Measurements from ENCODE around the gene APPBP2. TPM values are rescaled to one million over a fixed set of nuclear protein-coding genes. Genes with fewer than 3 reads are reported as not detected.

APPBP2 gene, protein sequence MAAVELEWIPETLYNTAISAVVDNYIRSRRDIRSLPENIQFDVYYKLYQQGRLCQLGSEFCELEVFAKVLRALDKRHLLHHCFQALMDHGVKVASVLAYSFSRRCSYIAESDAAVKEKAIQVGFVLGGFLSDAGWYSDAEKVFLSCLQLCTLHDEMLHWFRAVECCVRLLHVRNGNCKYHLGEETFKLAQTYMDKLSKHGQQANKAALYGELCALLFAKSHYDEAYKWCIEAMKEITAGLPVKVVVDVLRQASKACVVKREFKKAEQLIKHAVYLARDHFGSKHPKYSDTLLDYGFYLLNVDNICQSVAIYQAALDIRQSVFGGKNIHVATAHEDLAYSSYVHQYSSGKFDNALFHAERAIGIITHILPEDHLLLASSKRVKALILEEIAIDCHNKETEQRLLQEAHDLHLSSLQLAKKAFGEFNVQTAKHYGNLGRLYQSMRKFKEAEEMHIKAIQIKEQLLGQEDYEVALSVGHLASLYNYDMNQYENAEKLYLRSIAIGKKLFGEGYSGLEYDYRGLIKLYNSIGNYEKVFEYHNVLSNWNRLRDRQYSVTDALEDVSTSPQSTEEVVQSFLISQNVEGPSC
- polyA plus RNA-seq: 30.5 TPM
- long read RNA-seq, donor 1, full-length matches to known transcripts: 2 of 2 reads
- long read RNA-seq, donor 1, partial matches to known transcripts: 0 of 2 reads
- long read RNA-seq, donor 1, other reads (novel, unspliced or antisense): 0 of 2 reads
- long read RNA-seq, donor 2, full-length matches to known transcripts: 3 of 3 reads
- long read RNA-seq, donor 2, partial matches to known transcripts: 0 of 3 reads
- long read RNA-seq, donor 2, other reads (novel, unspliced or antisense): 0 of 3 reads
- long read RNA-seq, donor 3: 0 reads
- long read RNA-seq, donor 4: 0 reads
- long read RNA-seq, donor 5, full-length matches to known transcripts: 5 of 5 reads
- long read RNA-seq, donor 5, partial matches to known transcripts: 0 of 5 reads
- long read RNA-seq, donor 5, other reads (novel, unspliced or antisense): 0 of 5 reads
- long read RNA-seq, donor 6, full-length matches to known transcripts: 3 of 3 reads
- long read RNA-seq, donor 6, partial matches to known transcripts: 0 of 3 reads
- long read RNA-seq, donor 6, other reads (novel, unspliced or antisense): 0 of 3 reads
- long read RNA-seq, donor 7, full-length matches to known transcripts: 1 of 1 reads
- long read RNA-seq, donor 7, partial matches to known transcripts: 0 of 1 reads
- long read RNA-seq, donor 7, other reads (novel, unspliced or antisense): 0 of 1 reads
- long read RNA-seq, donor 8, full-length matches to known transcripts: 6 of 6 reads
- long read RNA-seq, donor 8, partial matches to known transcripts: 0 of 6 reads
- long read RNA-seq, donor 8, other reads (novel, unspliced or antisense): 0 of 6 reads
- long read RNA-seq, donor 9, full-length matches to known transcripts: 4 of 4 reads
- long read RNA-seq, donor 9, partial matches to known transcripts: 0 of 4 reads
- long read RNA-seq, donor 9, other reads (novel, unspliced or antisense): 0 of 4 reads
- long read RNA-seq, donor 10, full-length matches to known transcripts: 4 of 4 reads
- long read RNA-seq, donor 10, partial matches to known transcripts: 0 of 4 reads
- long read RNA-seq, donor 10, other reads (novel, unspliced or antisense): 0 of 4 reads
- long read RNA-seq, donor 11, full-length matches to known transcripts: 4 of 4 reads
- long read RNA-seq, donor 11, partial matches to known transcripts: 0 of 4 reads
- long read RNA-seq, donor 11, other reads (novel, unspliced or antisense): 0 of 4 reads

- DNase-seq: peak; percentile 87 to 94
- no peaks in the 10 kb centered on the region for H3K27me3 ChIP-seq (ENCODE audit: control insufficient read depth, insufficient read depth, low read length)
- H3K4me3 ChIP-seq (ENCODE audit: low read length): peak within 1 kb of the TSS; percentile 99
- peaks cover 7% of the 10 kb centered on the region for H3K4me1 ChIP-seq (ENCODE audit: control insufficient read depth, insufficient read depth, low read length)
- no CpG with 5 or more reads among the region's 69 CpGs for WGBS (ENCODE audit: insufficient coverage, low lambda C conversion rate)
- H3K36me3 ChIP-seq (ENCODE audit: control insufficient read depth, insufficient read depth, low read length): peaks cover 4% of the 10 kb centered on the region
- H3K9me3 ChIP-seq (ENCODE audit: control insufficient read depth, low read depth, low read length): no peaks in the 10 kb centered on the region
- peak within 1 kb of the TSS; percentile 100 for H3K27ac ChIP-seq (ENCODE audit: low read length)
Measured at GRCh38 chr17:60525685-60526514, at the start of gene APPBP2. APPBP2 (minus strand) TSS chr17:60526242; CDS start chr17:60525931, 311 bp downstream.

DNA sequence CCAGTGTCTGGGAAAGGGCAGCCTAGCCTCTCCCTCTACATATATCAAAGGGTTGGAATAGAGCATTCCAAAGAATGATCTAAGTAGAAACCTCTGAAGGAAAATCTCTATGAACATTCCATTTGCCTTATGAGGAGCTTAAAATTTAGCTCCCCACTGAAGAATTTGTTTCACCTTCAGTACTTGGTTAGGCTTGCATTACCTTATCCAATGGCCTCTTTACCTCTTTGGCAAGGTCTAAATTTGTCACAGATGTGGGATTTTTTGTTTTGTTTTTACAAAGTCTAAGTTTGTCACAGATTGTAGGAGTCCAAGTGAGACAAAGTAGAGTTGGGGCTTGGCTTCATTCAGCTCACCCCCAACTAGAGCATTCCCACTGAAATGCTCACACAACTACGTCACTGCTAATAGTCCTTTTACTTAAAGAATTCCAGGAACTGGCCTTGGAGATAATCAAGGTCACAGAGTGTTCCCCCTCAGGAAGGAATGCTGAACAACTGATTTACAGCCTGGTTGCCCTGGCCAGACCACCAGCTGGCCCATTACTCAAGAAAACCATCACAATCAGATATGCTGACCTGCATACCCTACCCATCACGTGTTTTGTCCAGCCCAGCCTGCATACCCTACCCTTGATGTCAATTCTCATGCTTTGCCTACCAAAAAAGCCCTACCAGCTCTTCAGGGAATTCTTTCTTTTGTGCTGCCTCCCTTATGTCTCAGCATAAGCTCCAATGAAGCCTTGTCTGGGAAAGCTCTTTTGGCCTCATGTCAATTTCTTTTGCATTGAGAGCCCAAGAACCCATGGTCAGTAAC lies 47.4 kb upstream of the APPBP2 start:
- no peak overlapping the region for H3K4me3 ChIP-seq (ENCODE audit: low read length)
- DNase-seq: no peak
- H3K4me1 ChIP-seq (ENCODE audit: control insufficient read depth, insufficient read depth, low read length): no peaks in the 10 kb centered on the region
- H3K27me3 ChIP-seq (ENCODE audit: control insufficient read depth, insufficient read depth, low read length): no peaks in the 10 kb centered on the region
- WGBS (ENCODE audit: insufficient coverage, low lambda C conversion rate): 40% methylated on average over 1 of the region's 2 CpGs
- H3K36me3 ChIP-seq (ENCODE audit: control insufficient read depth, insufficient read depth, low read length): no peaks in the 10 kb centered on the region
- no peaks in the 10 kb centered on the region for H3K9me3 ChIP-seq (ENCODE audit: control insufficient read depth, low read depth, low read length)
- H3K27ac ChIP-seq (ENCODE audit: low read length): no peak overlapping the region

DNA sequence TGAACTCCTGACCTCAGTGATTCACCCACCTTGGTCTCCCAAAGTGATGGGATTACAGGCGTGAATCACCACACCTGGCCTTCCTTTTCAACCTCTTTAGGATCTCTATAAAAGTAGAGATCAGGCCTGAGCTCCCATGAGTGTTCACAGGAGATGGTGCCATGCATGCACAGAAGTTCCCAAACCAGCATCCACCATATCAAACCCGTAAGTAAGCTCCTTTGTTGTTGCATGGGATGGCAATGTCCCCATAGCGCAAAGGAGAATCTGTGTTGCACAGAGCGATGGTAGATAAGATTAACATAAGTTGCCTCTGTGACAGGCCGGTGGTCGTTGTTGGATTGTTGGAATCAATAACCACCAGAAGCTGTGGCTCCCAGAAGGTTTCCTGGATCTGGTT lies 39.2 kb upstream of the APPBP2 start:
- no peak overlapping the region for H3K4me3 ChIP-seq (ENCODE audit: low read length)
- no peaks in the 10 kb centered on the region for H3K9me3 ChIP-seq (ENCODE audit: control insufficient read depth, low read depth, low read length)
- H3K36me3 ChIP-seq (ENCODE audit: control insufficient read depth, insufficient read depth, low read length): no peaks in the 10 kb centered on the region
- no peaks in the 10 kb centered on the region for H3K27me3 ChIP-seq (ENCODE audit: control insufficient read depth, insufficient read depth, low read length)
- H3K4me1 ChIP-seq (ENCODE audit: control insufficient read depth, insufficient read depth, low read length): no peaks in the 10 kb centered on the region
- no peak overlapping the region for H3K27ac ChIP-seq (ENCODE audit: low read length)
- no peak for DNase-seq
- no CpG with 5 or more reads among the region's 6 CpGs for WGBS (ENCODE audit: insufficient coverage, low lambda C conversion rate)

DNA sequence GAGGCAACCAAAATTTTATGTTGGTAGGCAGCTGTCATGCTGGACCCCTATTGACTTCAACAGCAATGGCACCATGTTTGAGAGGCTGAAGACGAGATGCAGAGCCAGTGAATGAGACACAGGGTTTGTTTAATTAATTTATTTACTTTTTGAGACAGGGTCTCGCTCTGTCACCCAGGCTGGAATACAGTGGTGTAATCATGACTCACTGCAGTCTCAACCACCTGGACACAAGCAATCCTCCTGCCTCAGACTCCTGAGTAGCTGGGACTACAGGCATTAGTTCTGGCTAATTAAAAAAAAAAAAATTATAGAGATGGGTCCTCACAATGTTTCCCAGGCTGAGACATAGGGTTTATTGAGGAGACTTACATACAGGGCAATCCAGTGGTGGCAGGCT lies 37.7 kb upstream of the APPBP2 start:
- H3K27ac ChIP-seq (ENCODE audit: low read length): no peak overlapping the region
- no CpG with 5 or more reads among the region's 2 CpGs for whole genome bisulfite sequencing (ENCODE audit: insufficient coverage, low lambda C conversion rate)
- no peaks in the 10 kb centered on the region for H3K27me3 ChIP-seq (ENCODE audit: control insufficient read depth, insufficient read depth, low read length)
- H3K4me3 ChIP-seq (ENCODE audit: low read length): no peak overlapping the region
- H3K9me3 ChIP-seq (ENCODE audit: control insufficient read depth, low read depth, low read length): no peaks in the 10 kb centered on the region
- DNase-seq: no peak
- no peaks in the 10 kb centered on the region for H3K4me1 ChIP-seq (ENCODE audit: control insufficient read depth, insufficient read depth, low read length)
- H3K36me3 ChIP-seq (ENCODE audit: control insufficient read depth, insufficient read depth, low read length): no peaks in the 10 kb centered on the region

GRCh38 chr17:60562421-60562820 lies 36.4 kb upstream of the APPBP2 start:
- H3K4me3 ChIP-seq (ENCODE audit: low read length): no peak overlapping the region
- 100% methylated on average over 1 of the region's 3 CpGs for whole genome bisulfite sequencing (ENCODE audit: insufficient coverage, low lambda C conversion rate)
- no peaks in the 10 kb centered on the region for H3K36me3 ChIP-seq (ENCODE audit: control insufficient read depth, insufficient read depth, low read length)

DNA sequence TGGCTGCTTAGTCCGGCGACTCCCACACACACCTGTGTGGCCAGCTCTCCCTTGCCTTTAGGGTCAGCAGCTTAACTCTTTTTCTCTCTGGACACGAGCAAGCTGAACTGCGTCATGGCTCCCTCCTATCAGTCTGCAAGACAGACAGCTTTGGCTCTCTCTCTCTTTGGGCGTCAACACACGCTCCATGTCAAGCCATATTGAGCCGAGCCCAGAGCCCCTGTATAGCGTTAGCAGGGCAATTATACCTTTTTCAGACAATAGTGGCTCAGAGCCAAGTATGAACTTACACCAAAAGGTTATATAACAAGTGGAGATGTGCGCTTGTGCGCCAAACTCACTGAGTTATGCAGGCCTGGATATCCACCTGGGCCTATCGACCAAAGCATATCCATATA lies 34.8 kb upstream of the APPBP2 start:
- peaks cover 6% of the 10 kb centered on the region for H3K9me3 ChIP-seq (ENCODE audit: control insufficient read depth, low read depth, low read length)
- DNase-seq: no peak
- WGBS (ENCODE audit: insufficient coverage, low lambda C conversion rate): no CpG with 5 or more reads among the region's 11 CpGs
- no peaks in the 10 kb centered on the region for H3K27me3 ChIP-seq (ENCODE audit: control insufficient read depth, insufficient read depth, low read length)
- H3K4me3 ChIP-seq (ENCODE audit: low read length): no peak overlapping the region
- H3K4me1 ChIP-seq (ENCODE audit: control insufficient read depth, insufficient read depth, low read length): no peaks in the 10 kb centered on the region
- H3K36me3 ChIP-seq (ENCODE audit: control insufficient read depth, insufficient read depth, low read length): no peaks in the 10 kb centered on the region
- no peak overlapping the region for H3K27ac ChIP-seq (ENCODE audit: low read length)

More at GRCh38 chr17:60562421-60562820, 36.4 kb upstream of the APPBP2 start:
- no peak overlapping the region for H3K27ac ChIP-seq (ENCODE audit: low read length)
- DNase-seq: no peak
- H3K27me3 ChIP-seq (ENCODE audit: control insufficient read depth, insufficient read depth, low read length): no peaks in the 10 kb centered on the region
- H3K9me3 ChIP-seq (ENCODE audit: control insufficient read depth, low read depth, low read length): peaks cover 6% of the 10 kb centered on the region
- no peaks in the 10 kb centered on the region for H3K4me1 ChIP-seq (ENCODE audit: control insufficient read depth, insufficient read depth, low read length)

- H3K36me3 ChIP-seq (ENCODE audit: control insufficient read depth, insufficient read depth, low read length): no peaks in the 10 kb centered on the region
- WGBS (ENCODE audit: insufficient coverage, low lambda C conversion rate): 100% methylated on average over 1 of the region's 26 CpGs
- DNase-seq: no peak
- H3K27me3 ChIP-seq (ENCODE audit: control insufficient read depth, insufficient read depth, low read length): no peaks in the 10 kb centered on the region
- H3K4me3 ChIP-seq (ENCODE audit: low read length): no peak overlapping the region
- H3K27ac ChIP-seq (ENCODE audit: low read length): no peak overlapping the region
- peaks cover 6% of the 10 kb centered on the region for H3K9me3 ChIP-seq (ENCODE audit: control insufficient read depth, low read depth, low read length)
- H3K4me1 ChIP-seq (ENCODE audit: control insufficient read depth, insufficient read depth, low read length): no peaks in the 10 kb centered on the region
Measured at GRCh38 chr17:60559995-60560859, 34.2 kb upstream of the APPBP2 start.

- DNase-seq: no peak
- Histone ChIP-seq H3K4me1 (ENCODE audit: control insufficient read depth, insufficient read depth, low read length) (no peaks in the 10 kb centered on the region), H3K27me3 (ENCODE audit: control insufficient read depth, insufficient read depth, low read length) (no peaks in the 10 kb centered on the region), H3K27ac (ENCODE audit: low read length) (no peak overlapping the region), H3K9me3 (ENCODE audit: control insufficient read depth, low read depth, low read length) (peaks cover 6% of the 10 kb centered on the region), H3K36me3 (ENCODE audit: control insufficient read depth, insufficient read depth, low read length) (no peaks in the 10 kb centered on the region), H3K4me3 (ENCODE audit: low read length) (no peak overlapping the region)
- WGBS (ENCODE audit: insufficient coverage, low lambda C conversion rate): 92% methylated on average over 2 of the region's 8 CpGs
Measured at GRCh38 chr17:60559659-60559994, 33.6 kb upstream of the APPBP2 start.
